NCI-H2081 treated with DMSO at 0.1 percent for 48 hours (cell line): ENCODE data around the gene RRN3.
"Not testable (repeated sequence)": the region's sequence is repeated elsewhere in the genome, so short reads cannot be mapped to it uniquely, and the experiment has no call there.

Experiments
- DNase-seq: peaks from one replicate; lab custom pipeline; 2025; lab: John Stamatoyannopoulos, UW

The RRN3 gene

DNA sequence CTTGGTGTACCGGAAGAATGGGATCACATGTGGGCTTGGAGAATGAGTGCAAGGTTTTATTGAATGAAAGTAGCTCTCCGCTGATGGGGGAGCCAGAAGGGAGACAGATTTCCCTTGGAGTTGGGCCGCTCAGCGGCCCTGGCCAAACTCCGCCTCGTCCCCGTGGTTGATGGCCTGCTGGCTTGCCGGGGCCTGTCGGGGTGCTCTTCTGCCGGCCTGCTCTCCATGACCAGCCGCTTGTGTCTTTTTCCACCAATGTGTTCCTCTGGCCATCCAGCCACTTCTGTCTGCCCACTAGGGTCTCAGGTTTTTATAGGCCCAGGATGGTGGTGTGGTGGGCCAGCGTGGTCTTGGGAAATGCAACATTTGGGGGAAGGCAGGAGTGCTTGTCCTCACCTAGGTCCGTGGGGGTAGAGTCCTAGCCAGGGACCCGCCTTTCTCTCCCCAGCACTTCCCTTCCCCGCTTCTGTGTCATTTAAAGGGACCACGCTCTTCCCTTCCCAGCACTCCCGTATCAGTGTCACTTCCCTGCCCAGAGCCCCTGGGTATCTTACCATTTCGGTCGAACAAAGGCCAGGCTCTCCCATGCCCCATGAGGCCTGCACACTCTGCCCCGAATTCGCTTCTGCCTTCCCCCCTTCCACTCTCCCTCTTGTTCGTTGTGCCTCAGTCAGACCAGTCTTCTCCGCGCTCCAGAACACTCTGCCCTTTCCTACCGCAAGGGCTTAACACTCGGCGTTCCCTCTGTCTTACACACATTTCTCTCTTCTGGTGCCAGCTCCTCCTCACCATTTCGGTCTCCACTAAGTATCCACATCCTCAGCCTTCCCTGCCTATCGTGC is 66.3 kb downstream of the RRN3 start:
- DNase-seq = not testable (repeated sequence)

GRCh38 chr16:15027051-15027450 is 67.0 kb downstream of the RRN3 start:
- not testable (repeated sequence) for DNase-seq

DNA sequence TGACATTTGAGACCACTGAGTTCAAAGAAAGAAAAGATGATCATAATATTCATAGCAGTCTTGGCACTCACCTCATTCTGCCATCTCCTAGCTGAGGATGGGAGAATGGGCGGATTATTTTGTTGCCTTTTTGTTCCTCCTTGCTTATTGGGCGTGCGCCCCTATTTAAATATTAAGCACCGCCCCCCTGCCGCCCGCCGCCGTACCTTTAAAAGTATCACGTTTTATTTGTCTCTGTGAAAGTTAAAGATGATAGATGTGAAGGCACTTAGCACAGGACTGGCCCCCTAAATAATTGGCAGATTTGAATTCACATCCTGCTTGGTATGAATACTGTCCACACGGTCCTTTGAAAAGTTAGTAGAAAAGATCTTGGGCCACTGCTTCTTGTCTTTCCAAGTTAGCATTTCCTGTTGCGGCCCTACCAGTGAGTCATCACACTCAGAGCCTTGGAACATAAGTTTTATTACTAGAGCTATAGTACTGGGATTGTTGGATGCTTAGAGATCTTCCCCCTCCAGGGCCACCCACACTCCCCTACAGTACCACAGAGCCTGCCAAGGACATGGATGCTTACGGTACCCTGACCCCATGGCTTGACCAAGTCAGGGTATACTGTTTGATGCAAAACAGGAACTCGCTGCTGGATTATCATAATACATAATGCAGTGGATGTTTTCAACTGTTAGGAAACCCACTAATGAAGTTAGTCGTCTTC is 68.7 kb downstream of the RRN3 start:
- DNase-seq = not testable (repeated sequence)

DNA sequence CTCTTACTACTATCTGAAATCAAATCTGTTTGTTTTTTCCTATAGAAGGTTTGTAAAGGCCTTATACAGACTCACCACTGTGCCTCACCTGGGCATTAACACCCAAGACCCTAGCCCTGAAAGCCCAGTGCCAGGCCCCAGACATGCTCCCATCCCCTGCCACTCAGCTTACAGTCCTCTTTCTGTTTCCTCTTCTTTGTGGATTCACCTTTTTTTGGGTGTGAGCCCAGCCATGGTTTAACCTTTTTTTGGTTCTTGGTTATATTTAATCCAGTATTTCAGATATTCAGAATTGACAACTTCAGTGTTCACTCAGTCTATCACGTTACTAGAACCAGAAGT is 69.2 kb downstream of the RRN3 start:
- not testable (repeated sequence) for DNase-seq

DNA sequence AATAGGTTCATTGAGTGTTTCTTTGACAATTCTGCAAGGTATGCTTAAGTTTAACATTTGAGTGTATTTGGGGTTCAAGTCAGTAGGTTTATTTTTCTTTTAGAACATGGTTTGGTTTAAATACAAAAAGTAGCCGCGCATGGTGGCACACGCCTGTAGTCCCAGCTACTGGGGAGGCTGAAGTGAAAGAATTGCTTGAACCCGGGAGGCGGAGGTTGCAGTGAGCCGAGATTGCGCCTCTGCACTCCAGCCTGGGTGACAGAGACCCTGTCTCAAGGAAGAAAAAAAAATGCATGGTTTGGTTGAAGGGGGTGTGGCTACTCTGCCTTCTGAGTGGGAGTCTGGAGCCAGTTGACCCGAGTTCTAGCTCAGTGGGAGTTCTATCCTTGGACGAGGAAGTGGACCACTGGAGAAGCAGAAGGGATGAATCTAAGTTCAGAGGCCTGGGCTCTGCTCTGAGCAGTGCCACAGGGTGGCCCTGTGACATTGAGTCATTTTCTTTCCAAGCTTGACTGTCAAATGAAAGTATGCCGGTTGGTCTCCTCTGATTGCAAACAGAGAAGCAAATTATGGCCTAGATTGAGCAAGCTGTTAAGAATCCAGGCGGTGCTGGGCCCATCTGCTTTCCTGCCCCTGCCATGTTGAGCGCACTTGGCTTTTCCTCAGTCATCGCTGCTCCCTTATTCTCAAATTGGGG is 70.5 kb downstream of the RRN3 start:
- not testable (repeated sequence) for DNase-seq

- DNase-seq = not testable (repeated sequence)
Measured at GRCh38 chr16:15022194-15022593, 71.9 kb downstream of the RRN3 start.

DNA sequence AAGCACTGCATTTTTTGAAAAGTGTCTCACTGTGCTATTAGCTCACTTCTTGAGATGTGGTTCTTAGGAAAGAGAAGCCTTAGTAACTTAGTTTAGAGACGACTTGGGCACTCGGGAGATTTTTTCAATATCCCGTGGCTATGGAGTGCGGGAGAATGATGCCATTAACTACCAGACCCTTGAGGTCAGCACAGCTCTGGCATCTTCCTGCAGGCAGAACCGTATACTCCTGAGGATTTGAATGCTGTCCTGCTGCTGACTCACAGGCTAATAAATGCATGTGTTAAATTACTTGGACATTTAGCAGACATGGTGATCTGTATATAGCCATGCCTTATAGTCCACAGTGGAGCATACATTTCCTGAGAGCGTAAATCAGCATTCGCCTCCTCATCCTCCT is 72.6 kb downstream of the RRN3 start:
- not testable (repeated sequence) for DNase-seq

DNA sequence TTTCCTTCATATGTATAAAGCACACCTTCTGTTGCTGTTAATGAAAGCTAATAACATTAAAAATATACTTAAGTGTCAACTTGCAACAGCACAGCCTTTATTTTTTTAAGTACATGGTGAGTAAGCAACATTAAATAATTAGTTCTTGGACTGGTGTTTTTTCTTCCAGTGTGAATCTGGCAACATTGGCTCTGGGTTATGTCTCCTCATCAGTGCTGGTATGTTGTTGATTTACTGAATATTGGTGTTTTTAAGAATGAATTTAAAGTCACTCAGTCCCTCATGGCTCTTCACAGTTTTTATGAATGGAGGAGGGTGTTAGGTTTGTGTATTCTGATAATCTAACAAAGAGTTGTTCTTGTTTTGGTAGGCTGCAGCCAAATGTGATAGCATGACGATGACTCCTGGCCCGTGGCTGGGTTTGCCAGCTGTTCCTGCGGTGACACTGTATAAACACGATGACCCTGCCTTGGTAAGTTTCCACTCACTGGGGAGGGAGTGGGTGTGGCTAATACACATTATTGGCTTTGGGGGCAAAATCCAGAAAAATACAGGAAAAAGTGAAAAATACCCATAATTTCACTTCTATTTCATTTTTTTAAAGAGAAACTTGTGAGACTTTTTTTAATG is 77.0 kb downstream of the RRN3 start:
- not testable (repeated sequence) for DNase-seq

- not testable (repeated sequence) for DNase-seq
Measured at GRCh38 chr16:15016354-15016753, 77.7 kb downstream of the RRN3 start.

- DNase-seq = not testable (repeated sequence)
Measured at GRCh38 chr16:15015671-15016070, 78.4 kb downstream of the RRN3 start.

DNA sequence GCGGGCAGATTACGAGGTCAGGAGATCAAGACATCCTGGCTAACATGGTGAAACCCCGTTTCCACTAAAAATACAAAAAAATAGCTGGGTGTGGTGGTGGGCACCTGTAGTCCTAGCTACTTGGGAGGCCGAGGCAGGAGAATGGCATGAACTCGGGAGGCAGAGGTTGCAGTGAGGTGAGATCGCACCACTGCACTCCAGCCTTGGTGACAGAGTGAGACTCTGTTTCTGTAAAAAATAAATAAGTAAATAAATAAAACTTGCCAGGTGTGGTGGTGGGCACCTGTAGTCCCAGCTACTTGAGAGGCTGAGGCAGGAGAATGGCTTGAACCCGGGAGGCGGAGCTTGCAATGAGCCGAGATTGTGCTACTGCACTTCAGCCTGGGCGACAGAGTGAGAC is 81.1 kb downstream of the RRN3 start:
- not testable (repeated sequence) for DNase-seq
